Neural progenitor cell (in vitro differentiated cells): Measurements from ENCODE around the gene ZFAND5. TPM values are rescaled to one million over a fixed set of nuclear protein-coding genes. Genes with fewer than 3 reads are reported as not detected.

ENCODE experiments used
- DNase-seq: peaks from one replicate; pipeline ENCODE4 v3.0.0-alpha.2; 2016; ENCODE audit warnings: low spot score
- H2AFZ ChIP-seq: fragments of 200-600 bp; sonication (generic); replicated peaks from 2 replicates; pipeline ENCODE4 v1.6.1; 2016; ENCODE audit warnings: antibody characterized with exemption
- H3F3A ChIP-seq: fragments of 200-600 bp; sonication (generic); 2 replicates; pipeline ENCODE4 v1.6.1; 2016; ENCODE audit warnings: antibody characterized with exemption, low read depth
- H3K27ac ChIP-seq: fragments of 200-600 bp; sonication (generic); 2 replicates; pipeline ENCODE4 v1.5.1; 2016; ENCODE audit warnings: mild to moderate bottlenecking
- H3K27me3 ChIP-seq: fragments of 200-600 bp; sonication (generic); 2 replicates; pipeline ENCODE4 v1.6.1; 2016; ENCODE audit warnings: mild to moderate bottlenecking, moderate library complexity
- H3K36me3 ChIP-seq: fragments of 200-600 bp; sonication (generic); 2 replicates; pipeline ENCODE4 v1.5.1; 2016
- H3K4me1 ChIP-seq: fragments of 200-600 bp; sonication (generic); 2 replicates; pipeline ENCODE4 v1.6.1; 2016; ENCODE audit warnings: mixed run types
- H3K4me2 ChIP-seq: fragments of 200-600 bp; sonication (generic); 2 replicates; pipeline ENCODE4 v1.6.1; 2016
- H3K4me3 ChIP-seq: fragments of 200-600 bp; sonication (generic); 2 replicates; pipeline ENCODE4 v1.5.1; 2016
- H3K79me2 ChIP-seq: fragments of 200-600 bp; sonication (generic); 2 replicates; pipeline ENCODE4 v1.6.1; 2016; ENCODE audit warnings: low read depth
- H3K9ac ChIP-seq: fragments of 200-600 bp; sonication (generic); 2 replicates; pipeline ENCODE4 v1.6.1; 2016
- H3K9me3 ChIP-seq: fragments of 200-600 bp; sonication (generic); 2 replicates; pipeline ENCODE4 v1.5.1; 2016; ENCODE audit warnings: low read depth
- H4K20me1 ChIP-seq: fragments of 200-600 bp; sonication (generic); 2 replicates; pipeline ENCODE4 v1.6.1; 2016; ENCODE audit warnings: low read depth
- H3K27ac Mint-ChIP-seq: 3 replicates; pipeline ENCODE4 v1.8.0; 2021; ENCODE audit warnings: mixed read lengths
- H3K27me3 Mint-ChIP-seq: 2 replicates; pipeline ENCODE4 v1.8.0; 2022; ENCODE audit warnings: low read depth, mild to moderate bottlenecking, inconsistent platforms, moderate library complexity, mixed read lengths; ENCODE audit not compliant: insufficient read depth
- H3K36me3 Mint-ChIP-seq: 3 replicates; pipeline ENCODE4 v1.8.0; 2021; ENCODE audit warnings: mixed read lengths
- H3K4me1 Mint-ChIP-seq: 3 replicates; pipeline ENCODE4 v1.8.0; 2021; ENCODE audit warnings: mixed read lengths
- H3K4me3 Mint-ChIP-seq: 3 replicates; pipeline ENCODE4 v1.8.0; 2021; ENCODE audit warnings: mild to moderate bottlenecking, moderate library complexity, mixed read lengths
- H3K9me3 Mint-ChIP-seq: 3 replicates; pipeline ENCODE4 v1.8.0; 2020; ENCODE audit warnings: mixed read lengths
- EZH2 ChIP-seq: fragments of 200-600 bp; sonication (generic); IDR thresholded peaks from 2 replicates; pipeline ENCODE4 v1.6.1; 2017; ENCODE audit warnings: antibody characterized with exemption, mild to moderate bottlenecking, moderate library complexity
- EZH2phosphoT487 ChIP-seq: fragments of 200-600 bp; sonication (generic); IDR thresholded peaks from 2 replicates; pipeline ENCODE4 v1.6.1; 2017; ENCODE audit warnings: antibody characterized with exemption
- total RNA-seq: library from RNA; depleted of rRNA; stranded (reverse); fragments of >200 nt; gene quantifications from 2 replicates; pipeline ENCODE4 v1.2.3, GENCODE V29; 2015; ENCODE audit warnings: low replicate concordance
- TF ChIP-seq, protein P1 (sequence below): fragments of 200-600 bp; sonication (generic); IDR thresholded peaks from 2 replicates; pipeline ENCODE4 v1.5.1; 2017; ENCODE audit warnings: antibody characterized with exemption, mild to moderate bottlenecking

ZFAND5 gene
- total RNA-seq, 1 donor from 2014 or later: 162 TPM

GRCh38 chr9:72333197-72333596 lies 31.8 kb downstream of the ZFAND5 start:
- Histone ChIP-seq H3K9ac (no peak overlapping the region), H2AFZ (peak overlapping the region; percentile 82), H3K4me2 (no peak overlapping the region), H3K27me3 (no peaks in the 10 kb centered on the region), H3K4me1 (no peaks in the 10 kb centered on the region), H3K79me2 (no peaks in the 10 kb centered on the region), H3K9me3 (no peaks in the 10 kb centered on the region), H3K36me3 (no peaks in the 10 kb centered on the region), H3K4me3 (no peak overlapping the region), H3K27ac (no peak overlapping the region), H3F3A (no peaks in the 10 kb centered on the region), H4K20me1 (no peaks in the 10 kb centered on the region)
- Mint-ChIP-seq H3K4me1 (peaks cover 7% of the 10 kb centered on the region), H3K9me3 (no peaks in the 10 kb centered on the region), H3K27me3 (peaks cover 3% of the 10 kb centered on the region), H3K36me3 (no peaks in the 10 kb centered on the region), H3K4me3 (no peak overlapping the region), H3K27ac (no peak overlapping the region)
- TF ChIP-seq, protein P1, sequence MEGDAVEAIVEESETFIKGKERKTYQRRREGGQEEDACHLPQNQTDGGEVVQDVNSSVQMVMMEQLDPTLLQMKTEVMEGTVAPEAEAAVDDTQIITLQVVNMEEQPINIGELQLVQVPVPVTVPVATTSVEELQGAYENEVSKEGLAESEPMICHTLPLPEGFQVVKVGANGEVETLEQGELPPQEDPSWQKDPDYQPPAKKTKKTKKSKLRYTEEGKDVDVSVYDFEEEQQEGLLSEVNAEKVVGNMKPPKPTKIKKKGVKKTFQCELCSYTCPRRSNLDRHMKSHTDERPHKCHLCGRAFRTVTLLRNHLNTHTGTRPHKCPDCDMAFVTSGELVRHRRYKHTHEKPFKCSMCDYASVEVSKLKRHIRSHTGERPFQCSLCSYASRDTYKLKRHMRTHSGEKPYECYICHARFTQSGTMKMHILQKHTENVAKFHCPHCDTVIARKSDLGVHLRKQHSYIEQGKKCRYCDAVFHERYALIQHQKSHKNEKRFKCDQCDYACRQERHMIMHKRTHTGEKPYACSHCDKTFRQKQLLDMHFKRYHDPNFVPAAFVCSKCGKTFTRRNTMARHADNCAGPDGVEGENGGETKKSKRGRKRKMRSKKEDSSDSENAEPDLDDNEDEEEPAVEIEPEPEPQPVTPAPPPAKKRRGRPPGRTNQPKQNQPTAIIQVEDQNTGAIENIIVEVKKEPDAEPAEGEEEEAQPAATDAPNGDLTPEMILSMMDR: no peak
- TF ChIP-seq EZH2phosphoT487 (no peak), EZH2 (no peak)
- DNase-seq: no peak

DNA sequence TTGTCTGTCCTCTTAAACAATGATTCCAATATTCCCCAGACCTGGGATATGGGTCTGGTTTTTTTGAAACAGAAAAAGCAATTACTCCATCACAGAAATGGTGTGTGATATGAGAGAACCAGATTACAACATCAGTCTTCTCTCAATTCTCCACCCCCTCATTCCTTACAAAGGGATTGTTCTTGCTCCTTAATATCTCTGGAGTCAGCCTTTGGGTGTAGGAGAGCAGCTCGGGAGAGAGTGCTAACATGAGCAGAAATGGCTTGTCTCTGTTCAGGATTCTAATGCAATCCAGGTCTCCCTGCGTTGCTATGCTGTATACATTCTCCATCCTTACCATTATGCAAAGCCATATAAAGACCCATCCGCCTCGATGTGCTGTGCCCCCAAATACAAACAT lies 32.7 kb downstream of the ZFAND5 start:
- Histone ChIP-seq H3K4me2 (no peak overlapping the region), H3K4me3 (no peak overlapping the region), H3K9ac (no peak overlapping the region), H3F3A (no peaks in the 10 kb centered on the region), H3K9me3 (no peaks in the 10 kb centered on the region), H3K27me3 (no peaks in the 10 kb centered on the region), H3K36me3 (no peaks in the 10 kb centered on the region), H4K20me1 (no peaks in the 10 kb centered on the region), H3K4me1 (no peaks in the 10 kb centered on the region), H2AFZ (peak overlapping the region; percentile 22), H3K79me2 (no peaks in the 10 kb centered on the region), H3K27ac (no peak overlapping the region)
- DNase-seq: no peak
- H3K36me3 Mint-ChIP-seq: no peaks in the 10 kb centered on the region
- TF ChIP-seq EZH2phosphoT487 (no peak), EZH2 (no peak)
- TF ChIP-seq, protein P1: no peak
- H3K4me3 Mint-ChIP-seq: no peak overlapping the region
- H3K4me1 Mint-ChIP-seq: peaks cover 7% of the 10 kb centered on the region
- H3K9me3 Mint-ChIP-seq: no peaks in the 10 kb centered on the region
- peaks cover 6% of the 10 kb centered on the region for H3K27me3 Mint-ChIP-seq
- no peak overlapping the region for H3K27ac Mint-ChIP-seq

DNA sequence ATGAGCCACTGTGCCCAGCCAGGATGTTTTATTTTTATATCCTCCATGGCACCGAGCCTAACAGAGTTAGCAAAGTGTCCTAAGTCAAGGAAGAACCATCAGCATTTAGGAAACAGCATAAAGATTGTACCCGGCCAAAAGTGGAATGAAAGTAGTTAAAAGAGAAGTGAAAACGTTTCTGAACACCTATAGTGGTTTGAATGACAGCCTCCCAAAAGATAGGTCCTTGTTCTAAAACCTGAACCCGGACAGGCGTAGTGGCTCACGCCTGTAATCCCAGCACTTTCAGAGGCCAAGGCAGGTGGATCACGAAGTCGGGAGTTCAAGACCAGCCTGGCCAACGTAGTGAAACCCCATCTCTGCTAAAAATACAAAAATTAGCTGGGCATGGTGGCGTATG lies 37.4 kb downstream of the ZFAND5 start:
- no peaks in the 10 kb centered on the region for H4K20me1 ChIP-seq
- H3K9ac ChIP-seq: no peak overlapping the region
- H3K36me3 ChIP-seq: no peaks in the 10 kb centered on the region
- peaks cover 3% of the 10 kb centered on the region for H3K4me1 Mint-ChIP-seq
- no peaks in the 10 kb centered on the region for H3K36me3 Mint-ChIP-seq
- no peak overlapping the region for H3K4me3 Mint-ChIP-seq
- peaks cover 11% of the 10 kb centered on the region for H3K9me3 Mint-ChIP-seq
- H3K27me3 Mint-ChIP-seq: peaks cover 6% of the 10 kb centered on the region
- no peak overlapping the region for H3K27ac ChIP-seq
- TF ChIP-seq, protein P1: no peak
- no peak for TF ChIP-seq EZH2phosphoT487
- TF ChIP-seq EZH2: no peak
- H3K79me2 ChIP-seq: no peaks in the 10 kb centered on the region
- no peak overlapping the region for H3K27ac Mint-ChIP-seq
- no peak overlapping the region for H2AFZ ChIP-seq
- H3K4me2 ChIP-seq: no peak overlapping the region
- H3K27me3 ChIP-seq: no peaks in the 10 kb centered on the region
- H3K4me3 ChIP-seq: no peak overlapping the region
- H3F3A ChIP-seq: no peaks in the 10 kb centered on the region
- DNase-seq: no peak
- H3K9me3 ChIP-seq: no peaks in the 10 kb centered on the region
- no peaks in the 10 kb centered on the region for H3K4me1 ChIP-seq
